HG03039 (cell line): ENCODE measurements around the gene ZFAND6.

ENCODE experiments used
- ATAC-seq: cut with Tn5 transposase; IDR thresholded peaks from one replicate; pipeline ENCODE4 v1.9.1; 2021; ENCODE audit warnings: mild to moderate bottlenecking, moderate library complexity; ENCODE audit not compliant: unreplicated experiment

ZFAND6 gene

DNA sequence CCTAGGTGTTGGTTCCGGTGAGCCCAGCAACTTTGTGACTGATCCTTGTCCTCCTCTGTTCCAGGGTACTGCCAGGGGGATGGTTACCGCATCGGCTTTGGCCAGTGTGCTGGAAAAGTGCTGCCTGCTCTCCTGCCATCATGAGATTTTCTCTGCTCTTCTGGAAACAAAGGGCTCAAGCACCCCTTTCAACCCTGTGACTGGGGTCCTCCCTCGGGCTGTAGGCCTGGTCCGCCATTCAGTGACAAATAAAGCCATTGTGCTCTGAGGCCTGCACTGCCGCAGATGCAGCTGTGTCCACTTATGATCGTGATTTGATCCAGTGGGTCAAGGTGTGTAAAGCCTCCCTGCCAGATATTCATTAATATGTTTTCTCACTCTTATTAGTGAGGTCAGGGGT lies 126.6 kb downstream of the ZFAND6 start:
- ATAC-seq: no peak

DNA sequence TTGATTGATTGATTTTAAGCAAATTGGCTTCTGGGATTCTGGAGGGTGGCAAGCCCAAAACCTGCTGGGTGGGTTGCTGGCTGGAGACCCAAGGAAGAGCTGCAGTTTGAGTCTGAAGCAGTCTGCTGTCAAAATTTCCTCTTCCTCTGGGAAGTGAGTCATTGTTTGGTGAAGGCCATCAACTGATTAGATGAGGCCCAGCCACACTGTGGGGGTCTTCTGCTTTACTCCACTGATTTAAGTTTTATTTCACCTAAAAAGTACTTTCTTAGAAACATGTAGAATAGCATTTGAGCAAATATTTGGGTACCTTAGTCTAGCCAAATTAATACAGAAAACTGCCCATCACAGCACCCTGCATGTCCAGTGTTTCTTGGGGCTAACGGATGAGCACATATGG lies 127.1 kb downstream of the ZFAND6 start:
- ATAC-seq: no peak
